Sigmoid colon (tissue), 7 donors: ENCODE data around the gene IWS1. TPM values are rescaled to one million over a fixed set of nuclear protein-coding genes. Genes with fewer than 3 reads are reported as not detected.

Experiments
- DNase-seq: peaks from one replicate; pipeline ENCODE4 v3.0.0-alpha.2; 2019
- H3K27ac ChIP-seq, 4 donors: fragments of 200-600 bp; sonication (generic); one replicate each; pipeline ENCODE4 v1.5.1; 2016 to 2019; ENCODE audit warnings: mild to moderate bottlenecking in 1 of 4
- H3K27me3 ChIP-seq, 3 donors: fragments of 200-600 bp; sonication (generic); one replicate each; pipeline ENCODE4 v1.5.1; 2019; ENCODE audit warnings: mild to moderate bottlenecking in 1 of 3
- H3K36me3 ChIP-seq, 4 donors: fragments of 200-600 bp; sonication (generic); one replicate each; pipeline ENCODE4 v1.5.1; 2016 to 2019
- H3K4me1 ChIP-seq, 4 donors: fragments of 200-600 bp; sonication (generic); one replicate each; pipeline ENCODE4 v1.5.1; 2017 to 2019
- H3K4me3 ChIP-seq, 4 donors: fragments of 200-600 bp; sonication (generic); one replicate each; pipeline ENCODE4 v1.5.1; 2017 to 2019; ENCODE audit warnings: mild to moderate bottlenecking in 2 of 4, moderate library complexity in 1 of 4
- H3K9me3 ChIP-seq, 4 donors: fragments of 200-600 bp in 3 of 4; sonication (generic) in 3 of 4; one replicate each; pipeline versions ENCODE4 v1.5.1 to v1.6.1; 2013 to 2019
- EP300 ChIP-seq, 4 donors: sonication (generic); formaldehyde crosslinking; IDR thresholded peaks; one replicate each; pipeline ENCODE4 v1.6.1; 2017; ENCODE audit warnings: antibody characterized with exemption in 4 of 4
- POLR2A ChIP-seq, 2 donors: fragments of 450-650 bp; IDR thresholded peaks; one replicate each; pipeline ENCODE4 v1.6.1; 2016; ENCODE audit warnings: antibody characterized with exemption in 2 of 2, mild to moderate bottlenecking in 2 of 2, moderate library complexity in 2 of 2
- POLR2AphosphoS5 ChIP-seq, 4 donors: sonication (generic); formaldehyde crosslinking; IDR thresholded peaks; one replicate each; pipeline ENCODE4 v1.6.1; 2017; ENCODE audit warnings: antibody characterized with exemption in 4 of 4
- WGBS, 2 donors: extraction: QIAGEN DNeasy Blood & Tissue Kit; methylation state at CpG; one replicate each; pipeline ENCODE4 v1.1.7; 2013; 5-methylcytosine and 5-hydroxymethylcytosine counted together
- intact Hi-C: fragments of 100-400 bp; cut with DNase I; formaldehyde crosslinking; loops from one replicate; pipeline ENCODE4 v1.15.1; 2023
- polyA plus RNA-seq, 3 donors: library from polyadenylated mRNA; stranded (reverse); fragments of 200-250 nt; gene quantifications; one replicate each; pipeline ENCODE4 v1.2.3, GENCODE V29; 2013
- total RNA-seq, 4 donors: library from RNA; depleted of rRNA; stranded (reverse); fragments of >200 nt; gene quantifications; one replicate each; pipeline ENCODE4 v1.1.0, GENCODE V29; 2016
- TF ChIP-seq, protein P1 (sequence below), 4 experiments: fragments of 450-650 bp in 3 of 4; fragments of 200-600 bp in 1 of 4; IDR thresholded peaks; one replicate each; pipeline ENCODE4 v1.5.1; 2016 to 2019; ENCODE audit warnings: antibody characterized with exemption in 4 of 4, mild to moderate bottlenecking in 3 of 4, moderate library complexity in 2 of 4
- donor health status: healthy with polysubstance abuse.
- donor health status: Bipolar disorder and iron deficiency.
- donor health status: healthy.

Gene IWS1
- total and polyA plus RNA-seq, 7 donors: 28.1 to 47.9 (median 31.2) TPM

DNA sequence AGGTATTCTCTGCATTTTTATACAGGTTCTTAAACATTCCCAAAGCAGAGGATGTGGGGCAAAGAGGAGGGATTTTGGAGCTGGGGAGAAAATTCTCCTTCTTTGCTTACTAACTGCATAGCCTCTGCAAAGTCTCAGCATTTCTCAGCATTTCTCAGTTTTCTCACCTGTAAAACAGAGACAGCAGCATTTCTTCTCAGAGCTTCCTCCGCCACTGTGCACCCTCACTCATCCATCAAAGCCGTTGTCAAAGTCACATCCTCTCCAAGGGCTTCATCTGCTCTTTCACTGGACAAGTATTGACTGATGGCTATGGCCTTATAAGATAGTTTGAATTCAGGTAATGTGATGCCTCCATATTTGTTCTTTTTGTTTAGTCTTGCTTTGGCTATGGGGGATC, 26.6 kb upstream of the IWS1 start:
- intact Hi-C loops: no loop called here
- TF ChIP-seq, protein P1, sequence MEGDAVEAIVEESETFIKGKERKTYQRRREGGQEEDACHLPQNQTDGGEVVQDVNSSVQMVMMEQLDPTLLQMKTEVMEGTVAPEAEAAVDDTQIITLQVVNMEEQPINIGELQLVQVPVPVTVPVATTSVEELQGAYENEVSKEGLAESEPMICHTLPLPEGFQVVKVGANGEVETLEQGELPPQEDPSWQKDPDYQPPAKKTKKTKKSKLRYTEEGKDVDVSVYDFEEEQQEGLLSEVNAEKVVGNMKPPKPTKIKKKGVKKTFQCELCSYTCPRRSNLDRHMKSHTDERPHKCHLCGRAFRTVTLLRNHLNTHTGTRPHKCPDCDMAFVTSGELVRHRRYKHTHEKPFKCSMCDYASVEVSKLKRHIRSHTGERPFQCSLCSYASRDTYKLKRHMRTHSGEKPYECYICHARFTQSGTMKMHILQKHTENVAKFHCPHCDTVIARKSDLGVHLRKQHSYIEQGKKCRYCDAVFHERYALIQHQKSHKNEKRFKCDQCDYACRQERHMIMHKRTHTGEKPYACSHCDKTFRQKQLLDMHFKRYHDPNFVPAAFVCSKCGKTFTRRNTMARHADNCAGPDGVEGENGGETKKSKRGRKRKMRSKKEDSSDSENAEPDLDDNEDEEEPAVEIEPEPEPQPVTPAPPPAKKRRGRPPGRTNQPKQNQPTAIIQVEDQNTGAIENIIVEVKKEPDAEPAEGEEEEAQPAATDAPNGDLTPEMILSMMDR (IDR thresholded peaks at IDR 0.05): no peak
- TF ChIP-seq POLR2A (IDR thresholded peaks at IDR 0.05) (no peak), POLR2AphosphoS5 (IDR thresholded peaks at IDR 0.05) (no peak), EP300 (IDR thresholded peaks at IDR 0.05) (no peak)
- Histone ChIP-seq H3K27me3 (no peaks in the 10 kb centered on the region), H3K9me3 (peaks cover 0 to 4% (median 0%) of the 10 kb centered on the region in 4 donors), H3K27ac (no peak overlapping the region), H3K4me1 (no peaks in the 10 kb centered on the region), H3K36me3 (no peaks in the 10 kb centered on the region), H3K4me3 (no peak overlapping the region)
- no peak for DNase-seq
- WGBS, 2 donors: 85 to 91% methylated on average over 2 of the region's 2 CpGs

DNA sequence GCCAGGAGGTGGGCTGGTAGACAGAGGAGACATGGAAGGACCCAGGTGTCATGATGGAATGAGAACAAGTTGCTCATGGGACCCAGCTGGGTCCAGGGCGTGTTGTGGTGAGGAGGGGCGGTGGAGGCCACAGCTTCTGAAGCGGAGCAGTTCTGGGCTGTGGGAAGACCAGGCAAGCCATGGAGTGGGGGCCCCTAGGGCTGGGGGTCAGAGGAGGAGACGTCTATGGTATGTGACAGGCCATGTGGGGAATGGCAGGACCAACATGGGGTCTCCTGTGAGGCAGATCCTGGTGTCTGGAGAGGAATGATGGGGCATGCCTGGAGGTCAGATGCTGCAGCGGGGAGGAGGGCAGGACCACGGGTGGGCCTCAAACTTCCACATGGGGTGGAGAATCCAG, 26.0 kb upstream of the IWS1 start:
- WGBS, 2 donors: 88 to 91% methylated on average over 6 of the region's 6 CpGs
- Histone ChIP-seq H3K27me3 (no peaks in the 10 kb centered on the region), H3K27ac (no peak overlapping the region), H3K4me3 (no peak overlapping the region), H3K4me1 (no peaks in the 10 kb centered on the region), H3K36me3 (no peaks in the 10 kb centered on the region), H3K9me3 (peaks cover 0 to 4% (median 0%) of the 10 kb centered on the region in 4 donors)
- TF ChIP-seq POLR2A (IDR thresholded peaks at IDR 0.05) (no peak), POLR2AphosphoS5 (IDR thresholded peaks at IDR 0.05) (no peak), EP300 (IDR thresholded peaks at IDR 0.05) (no peak)
- TF ChIP-seq, protein P1 (IDR thresholded peaks at IDR 0.05): no peak
- DNase-seq: no peak
- intact Hi-C loops: no loop called here

- no peak for DNase-seq
- no peak overlapping the region for H3K27ac ChIP-seq
- no peaks in the 10 kb centered on the region for H3K36me3 ChIP-seq
- intact Hi-C loops: no loop called here
- TF ChIP-seq POLR2AphosphoS5 (IDR thresholded peaks at IDR 0.05) (no peak), EP300 (IDR thresholded peaks at IDR 0.05) (no peak), POLR2A (IDR thresholded peaks at IDR 0.05) (no peak)
- TF ChIP-seq, protein P1 (IDR thresholded peaks at IDR 0.05): no peak
- H3K9me3 ChIP-seq: no peaks in the 10 kb centered on the region
- no peaks in the 10 kb centered on the region for H3K4me1 ChIP-seq
- H3K27me3 ChIP-seq: no peaks in the 10 kb centered on the region
- H3K4me3 ChIP-seq: no peak overlapping the region
- 83 to 88% methylated on average over 7 of the region's 7 CpGs for WGBS, 2 donors
Observed at GRCh38 chr2:127551221-127551930, 25.1 kb upstream of the IWS1 start.

DNA sequence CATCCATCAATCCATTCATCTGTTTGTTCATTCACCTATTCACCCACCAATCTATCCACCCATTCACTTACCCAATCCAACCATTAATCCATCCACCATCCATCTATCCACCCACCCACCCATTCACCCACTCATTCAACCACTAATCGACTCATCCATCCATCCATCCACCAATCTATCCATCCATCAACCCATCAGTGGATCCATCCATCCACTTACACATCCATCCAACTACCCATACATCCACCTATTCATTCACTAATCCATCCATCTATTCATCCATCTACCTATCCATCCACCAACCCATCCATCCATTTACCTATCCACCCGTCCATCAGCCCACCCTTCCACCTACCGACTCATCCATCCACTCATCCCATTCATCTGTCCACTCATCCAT, 20.5 kb upstream of the IWS1 start:
- 90 to 91% methylated on average over 3 of the region's 3 CpGs for WGBS, 2 donors
- Histone ChIP-seq H3K36me3 (no peaks in the 10 kb centered on the region), H3K27ac (no peak overlapping the region), H3K9me3 (no peaks in the 10 kb centered on the region), H3K27me3 (no peaks in the 10 kb centered on the region), H3K4me3 (no peak overlapping the region), H3K4me1 (peaks cover 0 to 2% (median 0%) of the 10 kb centered on the region in 4 donors)
- DNase-seq: no peak
- intact Hi-C loops: no loop called here
- no peak for TF ChIP-seq EP300 (IDR thresholded peaks at IDR 0.05)
- no peak for TF ChIP-seq POLR2AphosphoS5 (IDR thresholded peaks at IDR 0.05)
- TF ChIP-seq POLR2A (IDR thresholded peaks at IDR 0.05): no peak
- TF ChIP-seq, protein P1 (IDR thresholded peaks at IDR 0.05): no peak

DNA sequence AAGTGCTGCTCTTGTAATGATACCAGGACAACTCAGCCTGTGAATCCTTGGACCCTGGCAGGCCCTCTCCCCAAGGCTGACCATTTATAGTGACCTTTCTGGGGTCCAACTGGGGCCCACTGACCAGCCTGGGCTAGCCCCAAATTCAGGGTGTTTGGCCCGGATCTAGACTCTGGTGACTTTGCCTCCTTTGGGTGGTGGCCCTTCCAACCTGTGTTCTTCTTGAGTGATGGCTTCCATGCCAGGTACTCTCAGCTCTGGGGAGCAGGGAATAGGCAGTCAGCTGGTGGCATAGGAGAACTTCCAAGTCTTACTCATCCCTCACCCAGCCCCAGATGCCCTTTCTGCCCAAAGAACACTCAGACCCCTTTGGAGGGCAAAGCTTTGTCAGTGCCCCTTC, 19.5 kb upstream of the IWS1 start:
- DNase-seq: no peak
- H3K27ac ChIP-seq: no peak overlapping the region
- no peaks in the 10 kb centered on the region for H3K36me3 ChIP-seq
- intact Hi-C loops: no loop called here
- H3K4me1 ChIP-seq: peaks cover 0 to 5% (median 0%) of the 10 kb centered on the region in 4 donors
- H3K4me3 ChIP-seq: no peak overlapping the region
- no peaks in the 10 kb centered on the region for H3K27me3 ChIP-seq
- 95 to 96% methylated on average over 1 of the region's 1 CpG for WGBS, 2 donors
- no peak for TF ChIP-seq POLR2A (IDR thresholded peaks at IDR 0.05)
- TF ChIP-seq POLR2AphosphoS5 (IDR thresholded peaks at IDR 0.05): no peak
- no peak for TF ChIP-seq EP300 (IDR thresholded peaks at IDR 0.05)
- TF ChIP-seq, protein P1 (IDR thresholded peaks at IDR 0.05): no peak
- no peaks in the 10 kb centered on the region for H3K9me3 ChIP-seq
